NCI-H2029 treated with DMSO at 0.1 percent for 48 hours (cell line): ENCODE data around the gene BCL11B.

Experiments
- DNase-seq: peaks from one replicate; lab custom pipeline; 2025; lab: John Stamatoyannopoulos, UW

The BCL11B gene

GRCh38 chr14:99119554-99120525 lies 152.2 kb downstream of the BCL11B start:
- no peak for DNase-seq
